Measurements from ENCODE around the gene SCO1.

DNA sequence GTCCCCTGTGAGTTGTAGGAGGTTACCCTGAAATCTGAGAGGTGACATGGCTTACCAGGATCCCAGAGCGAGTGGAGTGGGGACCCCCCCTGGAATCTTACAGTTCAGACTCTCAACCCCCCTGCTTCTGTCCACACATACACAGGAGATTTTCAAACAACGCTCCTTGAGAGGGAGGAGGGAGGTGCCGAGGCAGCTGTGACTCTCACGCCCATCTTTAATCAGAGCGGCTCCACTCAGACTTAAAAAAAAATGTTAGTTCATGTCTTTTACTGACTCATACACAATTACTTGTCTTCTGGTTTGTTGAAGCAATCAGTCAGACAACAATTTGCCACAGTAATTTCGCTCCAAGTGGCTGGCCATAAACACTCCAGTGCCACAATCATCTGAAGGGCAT lies 47.9 kb upstream of the SCO1 start:
- TF ChIP-seq EZH2phosphoT487 (IDR thresholded peaks at IDR 0.05) (no peak), EZH2 (IDR thresholded peaks at IDR 0.05) (no peak)
